GM12865 (cell line): Measurements from ENCODE around the gene NME7.

ENCODE experiments used
- DNase-seq: peaks from one replicate; pipeline ENCODE4 v3.0.0; 2010; ENCODE audit warnings: low read depth
- H3K4me3 ChIP-seq: 2 replicates; pipeline ENCODE4 v1.5.1; 2011; ENCODE audit warnings: mild to moderate bottlenecking, low read depth, low read length, control low read depth
- CTCF ChIP-seq: IDR thresholded peaks from 2 replicates; pipeline ENCODE4 v1.5.1; 2011; ENCODE audit warnings: low read length, control low read depth, low read depth, inconsistent platforms; ENCODE audit not compliant: insufficient read depth; ENCODE audit errors: missing control alignments

The NME7 gene

GRCh38 chr1:169146576-169147214 is 220.9 kb downstream of the NME7 start:
- no peak for DNase-seq
- no peak overlapping the region for H3K4me3 ChIP-seq
- no peak for TF ChIP-seq CTCF

DNA sequence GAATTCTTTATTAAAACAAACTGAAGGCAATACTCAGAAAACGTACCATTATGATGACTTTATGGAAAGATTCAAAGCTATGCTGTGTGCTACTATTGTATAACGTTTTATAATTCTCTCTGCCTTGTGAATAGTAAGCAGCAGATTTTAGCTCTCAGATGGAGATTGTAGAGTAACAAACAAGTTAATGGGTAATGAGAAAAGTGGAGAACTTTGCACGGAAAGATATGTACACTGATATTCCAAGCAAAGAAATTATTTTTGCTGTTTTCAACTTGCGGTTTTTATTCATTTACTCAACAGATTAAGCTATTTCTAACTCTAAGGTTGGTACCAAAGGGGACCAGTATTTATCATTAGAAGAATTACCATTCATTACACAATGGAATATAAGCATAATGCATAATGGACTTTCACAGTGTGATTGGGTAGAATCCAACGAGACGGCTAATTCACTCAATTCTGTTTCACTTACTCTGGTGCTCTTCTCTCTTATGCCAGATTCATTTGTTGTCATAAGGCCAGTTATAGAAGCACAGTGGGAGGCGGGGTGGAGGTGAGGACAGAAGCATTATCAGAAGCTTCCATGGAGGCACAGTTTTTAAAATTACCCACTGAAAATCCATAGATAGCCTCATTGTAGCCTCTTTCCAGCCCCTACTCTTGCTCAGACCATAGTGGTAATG is 222.5 kb downstream of the NME7 start:
- DNase-seq, result no peak
- H3K4me3 ChIP-seq, result no peak overlapping the region
- no peak for TF ChIP-seq CTCF

DNA sequence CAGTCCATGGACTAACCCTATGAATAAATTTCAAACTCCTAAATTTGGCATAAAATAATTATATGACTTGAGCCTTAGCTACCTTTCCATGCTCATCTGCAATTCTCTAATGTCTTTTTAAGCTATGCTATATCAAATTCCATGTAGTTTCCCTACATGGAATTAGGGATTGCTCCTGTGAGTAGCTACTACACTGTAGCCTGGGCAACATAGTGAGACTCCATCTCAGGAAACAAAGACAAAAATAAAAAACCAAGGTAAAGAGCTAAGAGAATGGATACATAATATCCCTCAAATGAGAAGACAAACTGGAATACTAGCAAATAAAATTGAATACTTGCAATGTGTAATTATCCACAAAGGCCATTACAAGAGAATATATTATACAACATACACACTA is 223.6 kb downstream of the NME7 start:
- no peak for DNase-seq
- no peak overlapping the region for H3K4me3 ChIP-seq
- TF ChIP-seq CTCF, result no peak

DNA sequence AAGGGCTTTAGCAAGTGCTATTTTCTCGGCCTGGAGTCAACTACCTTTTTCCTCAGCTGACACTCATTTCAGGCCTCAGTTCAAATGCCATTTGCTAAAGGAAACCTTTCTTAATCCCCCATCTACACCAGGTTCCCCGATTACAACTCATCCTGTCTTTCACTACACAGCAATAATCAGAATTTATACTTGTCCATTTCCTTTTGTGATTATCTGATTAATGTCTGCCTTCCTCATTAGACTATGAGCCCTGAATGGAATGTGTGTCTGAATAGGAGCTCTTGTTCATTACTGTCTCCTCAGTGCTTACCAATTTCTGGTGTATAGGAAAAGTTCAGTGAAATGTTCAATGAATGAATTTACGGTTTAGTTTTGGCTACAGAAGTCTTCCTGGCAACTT is 224.3 kb downstream of the NME7 start:
- no peak for DNase-seq
- H3K4me3 ChIP-seq, result no peak overlapping the region
- no peak for TF ChIP-seq CTCF

- no peak for DNase-seq
- H3K4me3 ChIP-seq, result no peak overlapping the region
- no peak for TF ChIP-seq CTCF
These were observed 225.5 kb downstream of the NME7 start for GRCh38 chr1:169142129-169142528.

DNA sequence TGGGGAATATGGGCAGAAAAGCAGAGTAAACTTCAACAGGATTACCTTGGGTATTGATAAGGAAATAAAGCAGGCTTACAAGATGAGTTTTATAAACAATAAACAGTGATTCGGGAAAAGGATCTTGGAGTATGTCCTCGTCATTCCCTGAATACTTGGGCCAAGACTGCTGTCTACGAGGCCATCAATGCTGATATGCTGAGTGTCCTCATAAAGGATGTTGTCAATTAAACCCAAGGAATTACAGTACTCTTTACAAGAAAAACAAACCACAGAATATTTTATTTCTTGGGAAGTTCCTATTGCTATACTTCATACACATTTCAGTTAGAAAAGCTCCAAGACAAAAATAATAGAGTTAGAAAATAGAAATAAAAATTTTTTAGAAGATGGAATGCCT is 226.2 kb downstream of the NME7 start:
- TF ChIP-seq CTCF, result no peak
- no peak for DNase-seq
- no peak overlapping the region for H3K4me3 ChIP-seq

DNA sequence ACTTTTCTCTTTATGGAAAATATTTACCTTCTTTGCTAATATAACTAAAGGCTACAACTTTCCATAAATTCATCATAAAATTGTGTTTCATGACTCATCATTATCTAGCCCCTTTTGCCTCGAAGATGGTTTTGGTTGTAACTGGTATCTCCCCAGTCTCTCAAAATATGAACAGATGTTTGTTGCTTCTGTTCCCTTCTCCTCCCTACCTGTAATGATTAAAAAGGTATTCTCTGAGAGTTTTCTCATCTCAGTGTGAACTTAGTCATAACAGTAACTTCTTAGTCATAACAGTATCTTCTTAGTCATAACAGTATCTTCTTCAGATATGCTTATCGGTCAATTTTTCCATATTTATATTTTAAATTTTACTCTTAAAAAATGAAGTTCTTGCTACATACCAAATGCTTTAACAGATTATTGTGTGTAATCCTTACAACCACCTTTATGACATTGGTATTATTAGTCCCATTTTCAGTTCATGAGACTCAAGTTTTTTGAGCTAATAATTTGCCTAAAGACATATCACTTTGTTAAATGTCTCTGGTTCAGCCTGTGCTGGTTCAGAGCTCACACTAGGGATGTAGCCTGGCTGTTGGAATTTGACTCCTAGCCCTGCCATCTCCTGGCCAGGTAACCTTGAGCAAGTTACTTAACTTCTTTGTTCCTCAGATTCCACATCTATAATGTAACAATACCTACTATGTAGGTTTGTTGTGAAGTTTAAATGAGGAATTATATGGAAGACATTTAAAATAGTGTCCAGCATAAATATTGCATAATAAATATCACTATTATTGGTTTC is 228.5 kb downstream of the NME7 start:
- DNase-seq, result peak; percentile 70
- TF ChIP-seq CTCF, result no peak
- no peak overlapping the region for H3K4me3 ChIP-seq
